Fibroblast of upper back skin (primary cell): Measurements from ENCODE around the gene ITGAL.
A peak's percentile ranks its signal among the peaks of the same experiment; 100 is the strongest.
"Not testable (repeated sequence)": the region's sequence is repeated elsewhere in the genome, so short reads cannot be mapped to it uniquely, and the experiment has no call there.

Experiments used
- DNase-seq: peaks from one replicate; pipeline ENCODE4 v3.0.0-alpha.2; 2013

ITGAL gene

DNA sequence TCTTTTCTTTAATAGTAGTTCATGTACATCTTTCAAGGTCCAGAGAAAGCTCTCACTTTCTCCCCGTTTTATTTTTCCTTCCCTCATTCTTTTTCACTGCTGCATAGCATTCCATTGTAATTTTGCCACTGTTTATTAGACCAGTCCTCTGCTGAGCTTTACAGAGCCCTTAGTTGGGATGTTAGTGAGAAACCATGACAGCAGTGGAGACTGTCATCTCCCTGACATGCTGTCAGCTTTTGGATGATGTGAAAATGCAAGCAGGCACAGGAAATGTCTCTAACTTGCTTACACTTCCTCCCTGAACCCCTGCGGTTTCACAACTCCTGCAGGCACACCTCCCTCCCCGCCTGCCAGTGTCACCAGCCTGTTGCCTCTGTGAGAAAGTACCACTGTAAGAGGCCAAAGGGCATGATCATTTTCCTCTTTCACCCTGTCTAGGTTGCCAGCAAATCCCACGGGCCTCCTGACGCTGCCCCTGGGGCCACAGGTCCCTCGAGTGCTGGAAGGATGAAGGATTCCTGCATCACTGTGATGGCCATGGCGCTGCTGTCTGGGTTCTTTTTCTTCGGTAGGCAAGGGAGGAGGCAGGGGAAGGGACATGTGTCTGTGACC is at the start of gene ITGAL:
Gene ITGAL (plus strand): TSS at position 415 of the 615 bp plus-strand sequence. CDS start 96 bp downstream, at position 511.
- DNase-seq, result no peak

DNA sequence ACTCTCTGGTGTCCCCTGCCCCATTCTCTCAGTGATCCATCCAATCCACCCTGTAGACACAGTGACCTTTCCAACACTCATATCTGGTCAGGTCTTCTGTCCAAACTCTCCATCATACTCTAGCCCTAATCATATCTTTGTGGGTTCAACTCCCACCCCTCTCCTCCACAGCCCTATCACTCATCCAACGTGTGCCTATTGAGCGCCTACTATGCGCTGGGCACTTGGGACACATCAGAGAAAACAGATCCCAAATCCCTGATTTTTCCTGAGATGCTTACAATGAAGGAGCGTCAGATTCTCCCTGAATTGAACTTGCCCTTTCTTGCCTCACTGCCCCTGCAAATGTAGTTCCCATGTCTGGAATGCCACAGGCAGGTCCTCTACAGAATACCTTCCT is 44.5 kb upstream of the ITGAL start:
- DNase-seq, result no peak

DNA sequence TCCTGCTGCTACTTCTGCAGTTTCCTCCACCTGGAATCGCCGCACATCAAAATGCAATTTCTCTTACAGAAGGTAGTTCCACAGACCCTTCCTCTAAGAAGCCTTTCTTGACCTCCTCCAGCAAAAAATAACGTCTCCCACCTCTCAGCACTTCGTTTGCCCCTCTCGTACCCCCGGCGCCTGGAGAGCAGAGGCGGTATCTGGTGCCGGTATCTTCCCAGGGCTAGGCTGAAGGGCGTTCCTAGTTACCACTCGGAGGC is 43.2 kb upstream of the ITGAL start:
- DNase-seq, result no peak

DNA sequence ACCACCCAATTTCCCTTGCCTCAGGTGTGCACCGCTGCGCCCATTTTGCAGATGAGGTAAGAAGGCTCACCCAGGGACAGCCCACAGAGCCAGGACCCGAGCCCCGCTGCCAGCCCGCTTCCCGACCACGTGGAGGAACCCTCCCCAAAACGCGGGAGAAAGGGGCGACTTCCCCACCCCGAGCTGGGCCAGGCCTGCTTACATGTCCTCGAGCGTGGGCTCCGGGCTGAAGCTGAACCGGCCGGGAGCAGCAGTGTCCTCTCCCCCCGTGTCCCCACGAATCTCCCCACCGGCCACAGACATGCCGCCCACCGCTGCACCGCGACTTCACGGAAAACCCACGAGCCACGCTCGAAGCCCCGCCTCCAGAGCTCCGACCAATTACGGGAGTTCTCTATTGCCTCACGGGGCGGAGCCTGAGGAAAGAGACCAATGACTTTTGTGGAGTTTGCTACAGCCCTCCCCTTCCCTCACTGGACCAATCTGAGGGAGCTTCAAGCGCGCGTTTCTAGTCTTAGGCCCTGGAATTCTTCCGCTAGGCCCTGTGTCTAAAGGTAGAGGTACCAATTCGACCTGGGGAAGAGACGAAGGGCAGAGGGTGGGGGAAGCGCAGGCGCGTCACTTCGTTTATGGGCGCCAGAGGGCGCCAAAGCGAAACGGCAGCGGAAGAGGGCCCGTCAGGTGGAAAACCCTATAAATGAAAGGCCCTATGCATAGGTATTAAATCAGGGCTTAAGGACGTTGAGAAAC is 42.7 kb upstream of the ITGAL start, which contains the start of gene DCTPP1:
Gene DCTPP1 (minus strand): TSS at position 353 of the 750 bp plus-strand sequence. CDS start 50 bp downstream, at position 303.
- DNase-seq, result peak; percentile 99

DNA sequence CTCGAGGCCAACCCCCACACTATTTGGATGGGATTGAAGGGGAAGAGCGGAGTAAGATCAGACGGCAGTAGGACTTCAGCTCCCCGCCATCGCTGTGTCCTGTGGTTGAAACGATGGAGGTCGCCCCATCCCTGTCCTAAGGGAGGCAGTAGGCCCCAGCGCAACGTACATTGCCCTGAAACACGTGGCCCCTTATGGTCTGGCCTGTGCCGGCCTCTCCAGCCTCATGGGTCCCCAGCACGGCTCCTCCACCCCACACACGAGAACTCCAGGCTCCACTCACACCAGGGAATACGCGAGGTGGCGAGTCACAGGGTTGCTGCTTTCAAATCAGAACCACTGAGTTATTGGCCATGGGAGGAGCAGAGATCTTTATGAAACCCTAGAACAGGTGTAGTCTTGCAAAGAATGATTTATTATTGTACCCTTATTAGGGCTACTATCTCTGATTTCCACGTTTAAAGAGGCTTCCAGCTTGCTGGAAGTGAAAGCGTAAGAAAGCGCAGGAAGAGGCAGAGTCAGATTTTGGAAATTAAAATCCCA is 42.0 kb upstream of the ITGAL start:
- DNase-seq, result no peak

DNA sequence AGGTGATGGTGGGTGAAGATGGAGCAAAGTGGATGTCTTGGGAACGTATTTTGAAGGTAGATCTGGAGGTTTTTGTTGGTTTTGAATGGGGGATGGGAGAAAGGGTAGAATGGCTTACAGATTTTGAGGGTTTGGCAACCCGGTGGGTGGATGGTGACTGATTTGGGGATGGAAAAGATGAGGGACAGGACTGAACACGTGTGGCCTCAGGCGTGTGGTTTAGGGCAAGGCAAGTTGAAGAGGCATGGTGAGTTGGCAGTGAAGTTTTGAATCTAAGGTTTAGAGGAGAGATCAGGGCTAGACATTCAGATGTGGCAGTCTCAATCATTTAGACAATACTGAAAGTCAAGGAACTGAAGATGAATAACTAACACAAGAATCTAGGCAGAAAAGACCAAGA is 37.7 kb upstream of the ITGAL start:
- DNase-seq, result no peak

DNA sequence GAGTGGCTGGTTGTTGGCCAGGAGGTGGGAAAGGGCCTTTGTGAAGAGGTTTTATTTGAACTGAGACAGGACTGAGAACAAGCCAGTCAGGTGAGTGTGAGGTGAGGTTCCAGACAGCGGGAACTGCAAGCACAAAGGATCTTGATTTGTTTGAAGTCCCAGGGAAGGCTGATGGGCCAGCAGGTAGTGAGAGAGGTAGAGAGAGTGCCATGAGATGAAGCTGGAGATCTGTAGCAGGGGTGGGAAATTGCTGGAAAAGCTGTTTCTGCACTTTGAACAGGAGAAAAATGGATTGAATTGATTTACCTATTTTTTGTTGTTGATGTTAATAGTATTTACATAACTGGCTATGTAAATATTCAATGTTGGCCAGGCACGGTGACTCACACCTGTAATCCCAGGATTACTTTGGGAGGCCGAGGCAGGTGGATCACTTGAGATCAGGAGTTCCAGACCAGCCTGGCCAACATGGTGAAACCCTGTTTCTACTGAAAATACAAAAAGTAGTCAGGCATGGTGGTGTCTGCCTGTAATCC is 35.0 kb upstream of the ITGAL start:
- no peak for DNase-seq

DNA sequence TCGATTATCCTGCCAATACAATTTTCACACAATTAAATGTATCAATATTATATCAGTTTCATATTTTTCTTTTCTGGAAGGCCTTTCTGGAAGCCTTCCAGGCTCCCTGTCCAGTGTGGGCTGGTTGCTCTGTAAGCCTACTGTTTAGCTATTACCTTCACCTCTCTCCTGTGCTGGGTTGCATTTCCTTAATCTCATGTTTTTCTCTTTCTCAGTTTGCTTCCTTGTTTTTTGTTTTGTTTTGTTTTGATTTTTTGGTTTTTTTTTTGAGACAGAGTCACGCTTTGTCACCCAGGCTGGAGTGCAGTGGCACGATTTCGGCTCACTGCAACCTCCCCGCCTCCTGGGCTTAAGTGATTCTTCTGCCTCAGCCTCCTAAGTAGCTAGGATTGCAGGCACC is 33.7 kb upstream of the ITGAL start:
- no peak for DNase-seq

DNA sequence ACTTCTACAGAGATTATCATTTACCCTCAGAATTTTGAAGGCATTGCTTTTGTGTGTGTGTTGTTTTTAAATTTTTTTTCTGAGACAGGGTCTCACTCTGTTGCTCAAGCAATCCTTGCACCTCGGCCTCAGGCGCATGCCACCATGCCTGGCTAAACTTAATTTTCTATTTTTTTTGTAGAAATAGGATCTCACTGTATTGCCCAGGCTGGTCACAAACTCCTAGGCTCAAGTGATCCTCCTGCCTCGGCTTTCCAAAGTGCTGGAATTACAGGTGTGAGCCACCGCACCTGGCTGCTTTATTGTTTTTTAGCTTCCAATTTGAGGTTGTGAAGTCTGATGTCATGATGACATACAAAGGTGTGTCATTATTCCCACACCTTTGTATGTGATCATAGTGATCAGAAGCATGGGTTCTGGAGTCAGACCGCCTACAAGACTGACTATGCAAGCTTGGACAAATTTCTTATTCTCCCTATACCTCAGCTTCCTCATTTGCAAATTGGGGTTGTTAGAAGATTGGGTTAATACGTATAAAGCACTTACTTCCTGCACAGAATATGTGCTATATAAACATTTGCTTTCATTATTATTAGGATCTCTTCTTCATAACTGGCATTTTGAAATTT is 32.7 kb upstream of the ITGAL start:
- no peak for DNase-seq

DNA sequence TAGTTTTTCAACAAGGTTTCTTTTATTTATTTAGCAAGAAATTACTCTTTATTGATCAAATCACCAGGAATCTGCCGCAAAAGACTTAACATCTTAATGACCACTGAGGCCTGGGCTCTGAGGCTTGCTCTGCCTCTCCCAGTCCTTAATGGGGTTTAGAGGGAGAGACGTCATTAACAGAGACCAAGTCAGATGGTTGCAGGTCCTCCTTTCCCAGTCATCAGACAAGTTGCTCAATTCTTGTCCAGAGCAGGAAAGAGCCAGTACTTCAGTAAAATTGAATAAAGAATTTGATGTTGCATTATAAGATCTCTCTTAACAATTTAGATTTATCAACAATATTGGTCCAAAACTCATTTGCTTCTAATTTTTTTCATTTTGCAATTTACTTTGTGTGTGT is 28.9 kb upstream of the ITGAL start:
- DNase-seq, result no peak

DNA sequence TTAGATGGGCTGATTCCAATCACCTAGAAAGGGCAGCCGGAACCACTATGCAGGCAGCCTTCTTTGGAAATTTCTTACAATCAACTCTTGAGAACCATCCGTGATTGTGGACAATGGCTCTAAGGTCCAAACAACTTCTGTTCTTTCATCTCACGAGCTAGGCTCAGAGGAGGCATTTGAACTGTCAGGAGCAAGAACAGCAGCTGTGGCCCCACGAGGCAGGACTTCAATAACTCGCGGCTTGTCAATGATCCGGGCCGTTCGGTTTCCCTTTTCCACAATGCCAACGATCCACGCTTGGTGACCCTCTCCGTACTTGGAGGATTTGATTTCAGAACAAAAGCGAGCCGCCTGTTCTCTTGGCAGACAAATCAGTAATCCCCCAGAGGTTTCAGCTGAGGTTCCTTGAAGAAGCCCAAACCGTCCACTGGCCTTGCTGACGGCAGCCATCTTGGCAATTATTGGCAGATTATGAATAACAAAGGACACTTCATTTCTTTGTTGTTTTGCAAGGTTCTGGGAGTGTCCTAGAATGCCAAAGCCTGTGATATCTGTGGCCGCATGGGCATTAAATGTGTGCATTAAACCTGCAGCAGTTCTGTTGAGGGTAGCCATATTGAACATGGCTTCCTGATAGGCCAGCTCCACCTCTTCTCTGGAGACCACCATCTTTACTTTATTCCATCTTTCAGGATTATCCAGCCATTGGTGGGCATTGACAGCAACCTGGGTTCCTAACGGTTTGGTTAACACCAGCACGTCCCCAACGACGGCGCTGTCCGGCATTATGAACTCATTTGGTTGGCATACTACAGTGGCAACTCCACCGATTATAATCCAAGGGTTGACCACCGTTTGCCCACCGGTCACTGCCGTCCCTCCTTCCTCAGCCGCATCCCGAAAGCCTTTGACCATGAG is 28.1 kb upstream of the ITGAL start:
- DNase-seq, result no peak

DNA sequence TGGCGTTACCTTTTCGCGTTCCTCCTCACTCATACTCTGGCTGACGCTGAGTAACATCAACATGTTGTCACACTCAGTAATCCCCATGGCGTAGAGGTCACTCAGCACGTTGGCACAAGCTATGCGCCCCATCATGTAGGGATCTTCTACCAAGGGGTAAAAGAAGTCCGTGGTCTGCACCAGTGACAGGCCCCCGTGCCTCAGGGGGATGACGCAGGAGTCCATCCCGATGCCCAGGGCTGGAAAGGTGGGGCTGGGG is 27.5 kb upstream of the ITGAL start:
- DNase-seq, result no peak

DNA sequence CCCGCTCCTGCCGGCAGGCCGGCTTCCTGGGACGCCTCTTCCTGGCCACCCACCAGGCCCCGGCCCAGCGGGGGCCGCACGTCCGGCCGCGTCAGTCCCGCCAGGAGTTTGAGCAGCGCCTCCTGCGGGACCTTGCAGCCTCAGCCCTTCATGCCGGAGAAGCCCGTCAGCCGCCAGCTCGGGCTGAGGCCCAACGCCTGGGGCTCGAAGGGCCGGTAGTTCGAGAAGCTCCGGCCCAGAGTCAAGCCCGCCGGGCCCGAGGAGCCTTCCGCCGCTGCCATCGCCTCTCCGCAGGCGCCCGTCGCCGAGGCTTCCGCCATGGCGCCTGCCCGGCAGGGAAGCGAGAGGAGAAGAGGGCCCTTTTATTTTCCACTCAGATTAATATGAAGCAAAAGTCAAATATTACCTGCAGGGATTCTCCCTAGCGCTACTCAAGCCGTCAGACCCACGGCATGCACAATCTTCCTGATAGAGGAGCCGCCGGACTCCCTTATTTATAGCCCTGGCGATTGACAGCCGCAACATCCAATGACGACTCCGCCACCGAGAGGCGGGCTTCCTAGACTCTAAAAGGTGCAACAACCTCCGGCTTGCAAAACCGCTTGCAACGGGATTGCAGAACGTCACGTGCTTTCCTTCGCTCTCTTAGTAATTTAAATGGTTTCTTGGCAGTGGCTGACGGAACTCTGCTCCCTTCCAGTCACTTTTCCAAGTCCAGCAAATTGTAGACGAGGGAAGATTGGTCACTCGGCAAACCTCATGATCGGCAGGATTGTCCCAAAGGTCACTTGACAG is 26.9 kb upstream of the ITGAL start, which contains the start of gene SEPHS2:
Gene SEPHS2 (minus strand): TSS at position 467 of the 795 bp plus-strand sequence. CDS start 147 bp downstream, at position 320.
- DNase-seq, result peak; percentile 98

DNA sequence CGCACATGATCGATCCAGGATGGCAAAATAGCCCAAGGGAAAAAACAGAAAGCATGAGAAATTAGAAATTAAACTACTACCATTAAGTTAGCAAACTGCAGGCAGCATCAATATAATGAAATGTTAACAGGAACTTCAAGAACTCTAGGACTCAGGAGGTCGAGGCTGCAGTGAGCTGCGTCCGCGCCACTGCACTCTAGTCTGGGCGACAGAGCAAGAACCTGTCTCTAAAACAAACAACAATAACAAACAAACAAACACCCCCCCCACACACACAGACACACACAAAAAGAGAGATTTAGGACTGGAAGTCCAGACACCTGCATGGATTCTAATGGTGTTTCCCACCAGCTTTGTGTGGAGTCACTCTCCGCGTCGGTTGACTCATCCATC is 26.3 kb upstream of the ITGAL start:
- no peak for DNase-seq

DNA sequence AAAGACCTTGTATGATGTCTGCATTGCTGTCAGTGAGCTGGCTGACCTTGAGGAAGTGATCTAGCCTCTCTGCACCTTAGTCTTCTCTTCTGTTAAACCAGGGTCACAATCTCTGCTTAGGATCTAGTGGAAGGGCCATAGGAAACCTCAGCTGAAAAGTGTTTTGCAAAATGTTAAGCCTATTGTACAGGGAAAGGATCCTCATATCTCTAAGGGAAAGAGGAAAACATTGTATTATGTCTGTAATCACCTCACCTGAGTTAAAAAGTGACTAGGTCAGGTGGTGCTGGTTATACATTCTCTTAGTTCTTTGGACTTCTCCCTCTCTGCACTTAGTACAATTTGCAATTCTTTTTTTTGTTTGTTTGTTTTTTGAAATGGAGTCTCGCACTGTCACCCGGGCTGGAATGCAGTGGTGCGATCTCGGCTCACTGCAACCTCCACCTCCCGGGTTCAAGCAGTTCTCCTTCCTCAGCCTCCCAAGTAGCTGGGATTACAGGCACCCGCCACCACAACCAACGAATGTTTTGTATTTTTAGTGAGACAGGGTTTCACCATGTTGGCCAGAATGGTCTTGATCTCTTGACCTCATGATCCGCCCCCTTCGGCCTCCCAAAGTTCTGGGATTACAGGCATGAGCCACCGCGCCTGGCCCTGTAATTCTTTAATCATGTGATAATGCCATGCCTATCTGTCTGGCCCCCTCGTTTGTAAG is 24.9 kb upstream of the ITGAL start:
- DNase-seq, result no peak

DNA sequence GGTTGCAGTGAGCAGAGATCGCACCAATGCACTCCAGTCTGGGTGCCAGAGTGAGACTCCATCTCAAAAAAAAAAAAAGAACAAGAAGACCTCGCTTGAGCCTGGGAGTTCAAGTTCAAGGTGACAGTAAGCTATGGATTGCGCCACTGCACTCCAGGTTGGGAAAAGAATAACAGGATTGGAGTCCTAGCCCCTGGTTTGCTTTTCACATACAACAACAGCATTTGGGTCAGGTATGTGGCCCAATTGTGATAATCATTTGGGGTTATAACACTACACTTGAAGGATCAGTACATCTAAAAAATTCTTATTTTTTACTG is 23.5 kb upstream of the ITGAL start:
- DNase-seq, result no peak

DNA sequence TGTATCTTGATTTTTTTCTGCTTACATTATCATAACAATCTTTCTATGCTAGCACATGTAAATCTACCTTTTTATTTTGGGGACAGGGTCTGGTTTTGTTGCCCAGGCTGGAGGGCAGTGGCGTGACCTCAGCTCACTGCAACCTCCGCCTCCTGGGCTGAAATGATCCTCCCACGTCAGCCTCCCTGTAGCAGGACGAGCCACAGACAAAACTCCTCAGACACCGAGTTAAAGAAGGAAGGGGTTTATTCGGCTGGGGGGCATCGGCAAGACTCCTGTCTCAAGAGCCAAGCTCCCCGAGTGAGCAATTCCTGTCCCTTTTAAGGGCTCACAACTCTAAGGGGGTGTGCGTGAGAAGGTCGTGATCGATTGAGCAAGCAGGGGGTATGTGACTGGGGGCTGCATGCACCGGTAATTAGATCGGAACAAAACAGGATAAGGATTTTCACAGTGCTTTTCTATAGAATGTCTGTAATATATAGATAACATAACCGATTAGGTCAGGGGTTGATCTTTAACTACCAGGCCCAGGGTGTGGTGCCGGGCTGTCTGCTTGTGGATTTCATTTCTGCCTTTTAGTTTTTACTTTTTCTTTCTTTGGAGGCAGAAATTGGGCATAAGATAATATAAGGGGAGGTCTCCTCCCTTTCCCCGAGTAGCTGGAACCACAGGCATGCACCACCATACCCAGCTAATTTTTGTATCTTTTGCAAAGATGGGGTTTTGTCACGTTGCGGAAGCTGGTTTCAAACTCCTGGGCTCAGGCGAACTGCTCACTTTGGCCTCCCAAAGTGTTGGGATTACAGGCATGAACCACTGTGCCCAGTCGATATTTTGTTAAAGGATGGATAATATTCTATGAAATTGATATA is 19.6 kb upstream of the ITGAL start:
- DNase-seq, result not testable (repeated sequence)

DNA sequence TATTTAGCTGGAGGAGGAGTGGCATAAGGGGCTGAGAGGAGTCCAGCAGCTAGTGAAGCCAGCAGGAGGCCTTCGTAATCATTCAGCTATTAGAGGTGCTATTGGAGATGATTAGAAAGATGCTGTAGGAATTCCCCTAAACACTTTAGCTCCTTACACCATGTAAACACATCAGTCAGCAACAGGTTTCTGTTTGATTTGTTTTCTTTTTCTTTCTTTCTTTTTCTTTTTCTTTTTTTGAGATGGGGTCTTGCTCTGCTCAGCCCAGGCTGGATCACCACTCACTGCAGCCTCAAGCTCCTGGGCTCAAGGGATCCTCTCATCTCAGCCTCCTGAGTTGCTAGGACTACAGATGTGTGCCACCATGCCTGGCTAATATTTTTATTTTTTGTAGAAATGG is 16.2 kb upstream of the ITGAL start:
- DNase-seq, result no peak

DNA sequence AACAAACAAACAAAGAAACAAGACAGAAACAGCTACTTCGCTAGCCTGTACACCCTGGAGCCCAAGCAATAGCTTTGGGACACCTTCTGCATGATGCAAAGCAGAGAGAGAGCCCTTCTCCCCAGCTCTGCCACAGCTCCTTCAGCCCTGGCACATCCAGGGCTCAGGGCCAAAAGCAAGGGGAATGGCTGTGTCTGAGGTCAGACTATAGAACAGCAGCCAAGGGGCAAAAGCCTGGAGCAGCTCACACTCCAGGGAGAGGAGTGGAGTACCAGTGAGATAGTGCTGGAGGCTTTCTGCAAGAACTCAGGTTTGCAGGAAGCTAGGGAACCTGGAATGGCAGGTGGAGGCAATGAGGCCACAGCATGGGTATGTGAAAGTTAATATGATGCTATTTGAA is 15.3 kb upstream of the ITGAL start:
- no peak for DNase-seq

DNA sequence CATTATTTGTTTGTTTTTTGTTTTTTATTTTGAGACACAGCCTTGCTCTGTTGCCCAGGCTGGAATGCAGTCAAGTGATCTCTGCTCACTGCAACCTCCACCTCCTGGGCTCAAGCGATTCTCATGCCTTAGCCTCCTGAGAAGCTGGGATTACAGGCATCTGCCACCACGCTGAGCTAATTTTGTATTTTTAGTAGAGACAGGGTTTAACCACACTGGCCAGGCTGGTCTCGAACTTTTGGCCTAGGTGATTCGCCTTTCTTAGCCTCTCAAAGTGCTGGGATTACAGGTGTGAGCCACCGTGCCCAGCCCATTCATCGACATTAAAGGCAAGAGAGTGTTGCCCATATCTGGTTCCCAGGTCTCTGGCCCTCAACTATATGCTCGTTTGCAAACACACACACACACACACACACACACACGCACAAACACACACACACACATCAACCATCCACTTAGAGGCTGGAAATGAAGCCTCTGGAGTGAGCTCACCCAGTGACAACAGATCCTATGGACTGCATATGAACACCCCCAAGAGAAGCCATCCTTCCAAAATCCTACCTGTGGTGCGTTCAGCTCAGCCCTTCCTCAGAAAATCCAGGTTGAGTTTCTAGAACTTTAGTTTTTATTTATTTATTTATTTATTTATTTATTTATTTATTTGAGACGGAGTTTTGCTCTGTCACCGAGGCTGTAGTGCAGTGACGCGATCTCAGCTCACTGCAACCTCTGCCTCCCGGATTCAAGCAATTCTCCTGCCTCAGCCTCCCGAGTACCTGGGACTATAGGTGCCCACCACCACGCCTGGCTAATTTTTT is 14.6 kb upstream of the ITGAL start:
- no peak for DNase-seq
